GM10266 (cell line): ENCODE measurements around the gene HES7.

Experiments used
- DNase-seq: peaks from one replicate; pipeline ENCODE4 v3.0.0; 2012; ENCODE audit errors: extremely low spot score
- CTCF ChIP-seq: IDR thresholded peaks from 2 replicates; pipeline ENCODE4 v1.5.1; 2012; ENCODE audit warnings: mild to moderate bottlenecking, low read depth; ENCODE audit not compliant: control insufficient read depth, insufficient read depth; ENCODE audit errors: missing control alignments

The HES7 gene

GRCh38 chr17:8118769-8119580 lies 4.9 kb downstream of the HES7 start:
- TF ChIP-seq CTCF: peak; percentile 82
- peak; percentile 86 for DNase-seq

- DNase-seq: no peak
- no peak for TF ChIP-seq CTCF
Measured at GRCh38 chr17:8117980-8118768, 5.7 kb downstream of the HES7 start, which contains the start of gene ALOXE3. Gene ALOXE3, minus strand, starts transcription at chr17:8118514. Its CDS starts 524 bp downstream, at chr17:8117990.

- no peak for DNase-seq
- no peak for TF ChIP-seq CTCF
Measured at GRCh38 chr17:8117367-8117979, 6.4 kb downstream of the HES7 start.

- no peak for TF ChIP-seq CTCF
Measured at GRCh38 chr17:8116776-8117175, 7.1 kb downstream of the HES7 start.

GRCh38 chr17:8110907-8111306 lies 13.0 kb downstream of the HES7 start:
- no peak for TF ChIP-seq CTCF
- no peak for DNase-seq

More at GRCh38 chr17:8116776-8117175, 7.1 kb downstream of the HES7 start:
- DNase-seq: no peak

GRCh38 chr17:8110456-8110804 lies 13.5 kb downstream of the HES7 start:
- DNase-seq: no peak
- TF ChIP-seq CTCF: no peak
